ENCODE results near the gene TMEM17. TPM values are rescaled to one million over a fixed set of nuclear protein-coding genes. Genes with fewer than 3 reads are reported as not detected.
"Not testable (repeated sequence)": the region's sequence is repeated elsewhere in the genome, so short reads cannot be mapped to it uniquely, and the experiment has no call there.

Gene TMEM17
- total RNA-seq, 1 donor from 2014 or later = 1.8 TPM

DNA sequence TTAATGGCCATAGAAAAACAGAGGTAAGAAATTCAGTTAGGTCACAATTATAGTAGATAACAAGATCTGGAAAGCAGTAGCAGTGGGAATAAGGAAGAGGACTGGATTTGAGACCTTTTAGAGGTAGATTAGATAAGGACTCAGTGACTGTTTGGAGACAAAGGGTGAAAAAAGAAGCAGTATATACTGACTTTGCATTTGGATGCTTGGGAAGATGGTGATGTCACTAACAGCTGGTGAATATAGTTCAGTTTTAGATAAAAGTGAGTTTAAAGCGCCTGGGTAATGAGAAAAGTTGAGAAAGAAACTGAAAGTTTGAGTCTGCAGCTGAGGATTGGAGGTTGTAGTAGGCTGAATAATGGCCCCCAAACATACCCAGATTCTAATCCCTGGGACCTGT lies 32.8 kb upstream of the TMEM17 start:
- Histone ChIP-seq H3F3A (ENCODE audit: low read depth) (no peaks in the 10 kb centered on the region), H3K4me2 (no peak overlapping the region), H3K9ac (no peak overlapping the region), H3K4me1 (peaks cover 13% of the 10 kb centered on the region), H3K9me3 (ENCODE audit: low read depth) (no peaks in the 10 kb centered on the region), H3K79me2 (ENCODE audit: low read depth) (no peaks in the 10 kb centered on the region), H3K4me3 (no peak overlapping the region), H3K27ac (no peak overlapping the region), H3K36me3 (no peaks in the 10 kb centered on the region), H4K20me1 (ENCODE audit: low read depth) (no peaks in the 10 kb centered on the region), H2AFZ (replicated peaks) (no peak overlapping the region), H3K27me3 (no peaks in the 10 kb centered on the region)
- H3K9me3 Mint-ChIP-seq = peaks cover 2% of the 10 kb centered on the region
- no peak for DNase-seq (ENCODE audit: low spot score)
- H3K27me3 Mint-ChIP-seq (ENCODE audit: insufficient read depth, low read depth) = peaks cover 4% of the 10 kb centered on the region
- H3K4me1 Mint-ChIP-seq = no peaks in the 10 kb centered on the region
- H3K36me3 Mint-ChIP-seq = no peaks in the 10 kb centered on the region
- TF ChIP-seq EZH2 (IDR thresholded peaks at IDR 0.05) (no peak), CTCF (IDR thresholded peaks at IDR 0.05) (no peak), EZH2phosphoT487 (IDR thresholded peaks at IDR 0.05) (no peak)
- no peak overlapping the region for H3K27ac Mint-ChIP-seq
- H3K4me3 Mint-ChIP-seq = no peak overlapping the region

- no peak overlapping the region for H3K27ac ChIP-seq
- Mint-ChIP-seq H3K9me3 (peaks cover 4% of the 10 kb centered on the region), H3K27ac (no peak overlapping the region), H3K27me3 (ENCODE audit: insufficient read depth, low read depth) (peaks cover 4% of the 10 kb centered on the region), H3K4me3 (no peak overlapping the region), H3K36me3 (no peaks in the 10 kb centered on the region), H3K4me1 (no peaks in the 10 kb centered on the region)
- H3K79me2 ChIP-seq (ENCODE audit: low read depth) = no peaks in the 10 kb centered on the region
- H3K36me3 ChIP-seq = no peaks in the 10 kb centered on the region
- TF ChIP-seq EZH2phosphoT487 (IDR thresholded peaks at IDR 0.05) = no peak
- no peak for TF ChIP-seq EZH2 (IDR thresholded peaks at IDR 0.05)
- no peak for TF ChIP-seq CTCF (IDR thresholded peaks at IDR 0.05)
- no peak overlapping the region for H3K4me2 ChIP-seq
- H3K9ac ChIP-seq = no peak overlapping the region
- DNase-seq (ENCODE audit: low spot score) = no peak
- peaks cover 13% of the 10 kb centered on the region for H3K4me1 ChIP-seq
- H3K9me3 ChIP-seq (ENCODE audit: low read depth) = no peaks in the 10 kb centered on the region
- no peak overlapping the region for H3K4me3 ChIP-seq
- H3K27me3 ChIP-seq = no peaks in the 10 kb centered on the region
- no peak overlapping the region for H2AFZ ChIP-seq (replicated peaks)
- no peaks in the 10 kb centered on the region for H3F3A ChIP-seq (ENCODE audit: low read depth)
- H4K20me1 ChIP-seq (ENCODE audit: low read depth) = no peaks in the 10 kb centered on the region
Measured at GRCh38 chr2:62537814-62538213, 31.8 kb upstream of the TMEM17 start.

DNA sequence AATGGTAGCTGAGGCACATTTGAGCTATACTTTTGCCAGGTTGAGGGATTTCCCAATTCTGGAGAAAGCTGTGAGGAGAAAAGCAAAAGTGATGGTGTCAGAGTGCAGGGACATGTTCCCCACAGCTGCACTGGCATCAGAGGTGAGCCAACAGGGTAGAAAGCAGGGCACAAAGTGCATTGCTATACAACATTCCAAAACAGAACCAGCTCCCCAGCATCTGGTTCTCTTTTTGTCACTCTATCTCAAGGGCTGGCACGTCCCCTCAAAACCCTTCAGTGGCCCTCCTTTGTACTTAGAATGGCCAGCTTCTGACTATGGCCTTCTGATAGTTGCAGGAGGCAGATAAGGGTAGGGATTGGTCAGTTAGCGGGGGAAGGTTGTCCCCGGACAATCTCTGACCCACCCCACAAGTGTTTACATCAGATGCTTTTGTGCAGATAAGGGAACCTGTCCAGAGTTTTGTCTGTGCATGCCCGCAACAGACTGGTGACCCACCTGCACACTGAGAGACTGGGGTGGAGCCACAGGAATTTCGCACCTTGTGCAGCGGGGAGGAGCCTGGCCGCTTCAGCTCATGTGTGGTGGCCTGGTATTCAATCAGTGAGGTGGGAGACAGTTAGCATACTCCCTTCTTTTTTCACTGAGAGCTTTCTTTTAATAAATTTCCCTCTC lies 31.0 kb upstream of the TMEM17 start:
- Histone ChIP-seq H3K27ac (no peak overlapping the region), H3F3A (ENCODE audit: low read depth) (no peaks in the 10 kb centered on the region), H3K4me1 (peaks cover 12% of the 10 kb centered on the region), H3K79me2 (ENCODE audit: low read depth) (no peaks in the 10 kb centered on the region), H3K27me3 (no peaks in the 10 kb centered on the region), H3K9me3 (ENCODE audit: low read depth) (no peaks in the 10 kb centered on the region), H3K9ac (no peak overlapping the region), H3K4me3 (no peak overlapping the region), H4K20me1 (ENCODE audit: low read depth) (no peaks in the 10 kb centered on the region), H2AFZ (replicated peaks) (no peak overlapping the region), H3K36me3 (no peaks in the 10 kb centered on the region), H3K4me2 (no peak overlapping the region)
- DNase-seq (ENCODE audit: low spot score) = no peak
- no peak overlapping the region for H3K4me3 Mint-ChIP-seq
- H3K36me3 Mint-ChIP-seq = no peaks in the 10 kb centered on the region
- H3K27ac Mint-ChIP-seq = no peak overlapping the region
- H3K9me3 Mint-ChIP-seq = peaks cover 4% of the 10 kb centered on the region
- peaks cover 4% of the 10 kb centered on the region for H3K27me3 Mint-ChIP-seq (ENCODE audit: insufficient read depth, low read depth)
- no peaks in the 10 kb centered on the region for H3K4me1 Mint-ChIP-seq
- TF ChIP-seq EZH2phosphoT487 (IDR thresholded peaks at IDR 0.05) = no peak
- no peak for TF ChIP-seq EZH2 (IDR thresholded peaks at IDR 0.05)
- no peak for TF ChIP-seq CTCF (IDR thresholded peaks at IDR 0.05)

DNA sequence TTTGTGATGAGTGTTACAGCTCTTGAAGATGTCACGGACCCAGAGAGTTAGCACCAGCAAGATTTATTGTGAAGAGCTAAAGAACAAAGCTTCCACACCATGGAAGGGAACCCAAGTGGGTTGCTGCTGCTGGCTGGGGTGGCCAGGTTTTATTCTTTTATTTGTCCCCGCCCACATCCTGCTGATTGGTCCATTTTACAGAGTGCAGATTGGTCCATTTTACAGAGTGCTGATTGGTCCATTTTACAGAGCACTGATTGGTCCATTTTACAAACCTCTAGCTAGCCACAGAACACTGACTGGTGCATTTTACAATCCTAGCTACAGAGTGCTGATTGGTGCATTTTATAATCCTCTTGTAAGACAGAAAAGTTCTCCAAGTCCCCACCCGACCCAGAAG lies 29.5 kb upstream of the TMEM17 start:
- H3K27ac Mint-ChIP-seq; H3K27me3 ChIP-seq; H3F3A ChIP-seq (ENCODE audit: low read depth); H3K4me1 ChIP-seq; H3K79me2 ChIP-seq (ENCODE audit: low read depth); H3K9me3 Mint-ChIP-seq; H3K4me1 Mint-ChIP-seq; H3K4me3 Mint-ChIP-seq; H3K4me3 ChIP-seq; H3K27ac ChIP-seq; H3K27me3 Mint-ChIP-seq (ENCODE audit: insufficient read depth, low read depth); H3K36me3 ChIP-seq; DNase-seq (ENCODE audit: low spot score); H3K9ac ChIP-seq; H3K4me2 ChIP-seq; H3K9me3 ChIP-seq (ENCODE audit: low read depth); H3K36me3 Mint-ChIP-seq; H4K20me1 ChIP-seq (ENCODE audit: low read depth); H2AFZ ChIP-seq (replicated peaks): not testable (repeated sequence)

Measured in neural progenitor cell (in vitro differentiated cells).